K562 (cell line): Measurements from ENCODE around the gene KRTAP5-7. TPM values are rescaled to one million over a fixed set of nuclear protein-coding genes. Genes with fewer than 3 reads are reported as not detected.

Experiments
- ATAC-seq: fragments of 200-7000 bp; cut with Tn5 transposase; 3 replicates; pipeline ENCODE4 v1.9.1; 2020; ENCODE audit warnings: moderate library complexity
- BruUV-seq: library from RNA; stranded (reverse); fragments of 400-500 nt; replicated peaks from 2 replicates; lab custom pipeline; 2021; lab: Mats Ljungman, UMichigan
- CTCF ChIA-PET: fragments of 300-600 bp; formaldehyde crosslinking; extraction: SDS; loops from one replicate; lab custom pipeline; 2021; ENCODE audit warnings: low intra/inter-chr PET ratio; lab: Yijun Ruan, JAX
- POLR2A ChIA-PET: fragments of 300-600, 350-650 bp; sonication (Branson Sonifier 250); formaldehyde crosslinking; extraction: SDS; loops from one replicate; lab custom pipeline; 2021; ENCODE audit warnings: antibody characterized with exemption, inconsistent platforms; lab: Yijun Ruan, JAX
- DNase-seq, 4 experiments: peaks; one replicate each; pipeline versions ENCODE4 v3.0.0 to v3.0.0-alpha.2; 2011 to 2018; ENCODE audit warnings: low spot score in 3 of 4, mixed read lengths in 3 of 4; ENCODE audit errors: extremely low read depth in 1 of 4
- FAIRE-seq: peaks from 2 replicates; lab custom pipeline; 2011; peaks lifted over from hg19 to GRCh38; lab: Jason Lieb, UNC
- H2AFZ ChIP-seq: 2 replicates; pipeline ENCODE4 v1.6.0; 2011; ENCODE audit warnings: low read depth, low read length, control low read depth, inconsistent platforms
- H3K27ac ChIP-seq: fragments of 200-600 bp; 3 replicates; pipeline ENCODE4 v1.8.0; 2011; ENCODE audit warnings: low read depth, mild to moderate bottlenecking, control low read depth, inconsistent platforms, low read length, moderate library complexity, mixed read lengths; ENCODE audit errors: extremely low read depth
- H3K27me3 ChIP-seq, 2 experiments: fragments of 300-600 bp in 1 of 2; 2 replicates in 1 of 2; 3 replicates in 1 of 2; pipeline versions ENCODE4 v1.6.0 to v1.8.0; 2011; ENCODE audit warnings: inconsistent platforms in 2 of 2, low read length in 2 of 2, mild to moderate bottlenecking in 1 of 2, mixed read lengths in 1 of 2, moderate library complexity in 1 of 2; ENCODE audit not compliant: control insufficient read depth in 2 of 2, insufficient read depth in 2 of 2
- H3K36me3 ChIP-seq: fragments of 300-600 bp; 3 replicates; pipeline ENCODE4 v1.8.0; 2011; ENCODE audit warnings: mild to moderate bottlenecking, low read length, inconsistent platforms; ENCODE audit not compliant: control insufficient read depth, insufficient read depth
- H3K4me1 ChIP-seq, 2 experiments: fragments of 200-600 bp in 1 of 2; replicated peaks in 1 of 2; 2 replicates in 1 of 2; 3 replicates in 1 of 2; pipeline versions ENCODE4 v1.5.1 to v1.8.0; 2011; ENCODE audit warnings: inconsistent platforms in 2 of 2, low read length in 2 of 2, mild to moderate bottlenecking in 1 of 2, mixed read lengths in 1 of 2, moderate library complexity in 1 of 2; ENCODE audit not compliant: control insufficient read depth in 2 of 2, insufficient read depth in 2 of 2
- H3K4me2 ChIP-seq: 2 replicates; pipeline ENCODE4 v1.6.1; 2011; ENCODE audit warnings: low read length, control low read depth, inconsistent platforms, mixed read lengths; ENCODE audit not compliant: insufficient read depth
- H3K4me3 ChIP-seq: fragments of 200-600 bp; sonication (generic), shearing (Covaris generic); 2 replicates; pipeline ENCODE4 v1.5.1; 2016; ENCODE audit warnings: control low read depth, inconsistent platforms
- H3K79me2 ChIP-seq: fragments of 200-600 bp; 3 replicates; pipeline ENCODE4 v1.8.0; 2011; ENCODE audit warnings: low read length, inconsistent platforms; ENCODE audit not compliant: control insufficient read depth, insufficient read depth
- H3K9ac ChIP-seq, 2 experiments: 2 replicates each; pipeline versions ENCODE4 v1.6.0 to v1.6.1; 2011; ENCODE audit warnings: low read depth in 2 of 2, low read length in 2 of 2, control low read depth in 1 of 2, inconsistent platforms in 1 of 2, mild to moderate bottlenecking in 1 of 2, mixed read lengths in 1 of 2; ENCODE audit not compliant: insufficient read depth in 1 of 2
- H3K9me1 ChIP-seq: one replicate; pipeline ENCODE4 v1.6.0; 2011; ENCODE audit warnings: inconsistent platforms, mild to moderate bottlenecking, low read length, moderate library complexity; ENCODE audit not compliant: control insufficient read depth, insufficient read depth
- H3K9me3 ChIP-seq: replicated peaks from 2 replicates; pipeline ENCODE4 v1.5.1; 2011; ENCODE audit warnings: low read depth, low read length, inconsistent platforms; ENCODE audit not compliant: control insufficient read depth, insufficient read depth
- H4K20me1 ChIP-seq: replicated peaks from 2 replicates; pipeline ENCODE4 v1.6.1; 2011; ENCODE audit warnings: low read length, inconsistent platforms, mixed read lengths; ENCODE audit not compliant: control insufficient read depth, insufficient read depth
- CXXC5 ChIP-seq: fragments of 250-450 bp; sonication (Bioruptor Pico); IDR thresholded peaks from 2 replicates; pipeline ENCODE4 v1.8.0; 2022; ENCODE audit warnings: inconsistent platforms, mild to moderate bottlenecking, moderate library complexity
- ETV5 ChIP-seq: sonication (generic); formaldehyde crosslinking; IDR thresholded peaks from 2 replicates; pipeline ENCODE4 v1.4.0; 2020; ENCODE audit warnings: low read depth, mild to moderate bottlenecking, missing genetic modification reagents
- HNRNPLL ChIP-seq: fragments of 200-400 bp; formaldehyde crosslinking; IDR thresholded peaks from 2 replicates; pipeline ENCODE4 v1.6.1; 2017; ENCODE audit warnings: low read length, low read depth, mild to moderate bottlenecking; ENCODE audit not compliant: poor library complexity, severe bottlenecking
- MXI1 ChIP-seq: IDR thresholded peaks from 2 replicates; pipeline ENCODE4 v1.6.1; 2011; ENCODE audit warnings: low read depth, mild to moderate bottlenecking, improper control_type of control experiment, low read length
- PML ChIP-seq: IDR thresholded peaks from 2 replicates; pipeline ENCODE4 v1.6.1; 2012; ENCODE audit warnings: low read length, inconsistent platforms
- TAF1 ChIP-seq: IDR thresholded peaks from 2 replicates; pipeline ENCODE4 v1.6.1; 2011; ENCODE audit warnings: mild to moderate bottlenecking, low read length, moderate library complexity; ENCODE audit not compliant: insufficient read depth, control insufficient read depth, severe bottlenecking; ENCODE audit errors: extremely low read depth
- XRCC3 ChIP-seq: fragments of 450-650 bp; IDR thresholded peaks from 2 replicates; pipeline ENCODE4 v1.6.1; 2017; ENCODE audit warnings: mild to moderate bottlenecking, moderate library complexity
- ZNF165 ChIP-seq: fragments of 250-450 bp; sonication (Bioruptor Pico); IDR thresholded peaks from 2 replicates; pipeline ENCODE4 v1.4.0; 2020; ENCODE audit warnings: borderline replicate concordance
- ZNF77 ChIP-seq: fragments of 250-450 bp; sonication (Bioruptor Pico); IDR thresholded peaks from 2 replicates; pipeline ENCODE4 v1.5.0; 2020
- WGBS: fragments of 100-300 bp; shearing (Covaris generic); methylation state at CpG from one replicate; pipeline ENCODE4 v1.1.6; 2016; ENCODE audit warnings: low coverage, mixed read lengths; ENCODE audit not compliant: insufficient coverage; ENCODE audit errors: missing lambda C conversion rate; 5-methylcytosine and 5-hydroxymethylcytosine counted together
- in situ Hi-C: fragments of 300-500 bp; cut with MboI; formaldehyde crosslinking; loops from 4 replicates; pipeline ENCODE4 v1.15.0; 2018; ENCODE audit warnings: inconsistent platforms, mixed read lengths
- intact Hi-C: fragments of 100-400 bp; cut with micrococcal nuclease; formaldehyde crosslinking; loops from 2 replicates; pipeline ENCODE4 v1.14.2; 2022
- polyA plus RNA-seq, 8 experiments: library from polyadenylated mRNA; depleted of rRNA in 4 of 8; stranded (reverse) in 5 of 8; unstranded in 3 of 8; fragments of >200 nt; fragmentation: Nextera tagmentation in 2 of 8; fragmentation: Illumina TruSeq in 1 of 8; extraction: Ambion mirVana in 2 of 8; extraction: Trizol in 1 of 8; gene quantifications; 2 replicates each; pipeline versions ENCODE4 v1.2.1 to v1.2.3, GENCODE V29; 2011 to 2014; ENCODE audit warnings: inconsistent platforms in 1 of 8, missing spikeins in 1 of 8
- total RNA-seq, 7 experiments: library from RNA; depleted of rRNA in 6 of 7; stranded (reverse); fragments of >200 nt in 6 of 7; fragmentation: Illumina TruSeq in 2 of 7; extraction: Trizol in 2 of 7; gene quantifications; 2 replicates each; pipeline versions ENCODE4 v1.2.1 to v1.2.3, GENCODE V29; 2011 to 2021; ENCODE audit warnings: low replicate concordance in 1 of 7
- TF ChIP-seq, protein P1 (sequence below): sonication (generic); formaldehyde crosslinking; IDR thresholded peaks from 2 replicates; pipeline ENCODE4 v1.8.0; 2023; ENCODE audit warnings: mild to moderate bottlenecking, missing genetic modification reagents
- TF ChIP-seq, protein P2 (sequence below): sonication (generic); formaldehyde crosslinking; IDR thresholded peaks from 2 replicates; pipeline ENCODE4 v1.8.0; 2023; ENCODE audit warnings: missing genetic modification reagents, mild to moderate bottlenecking, borderline replicate concordance
- TF ChIP-seq, protein P3 (sequence below): fragments of 200-800 bp; sonication (Bioruptor generic); IDR thresholded peaks from 2 replicates; pipeline ENCODE4 v1.6.1; 2017; ENCODE audit warnings: missing genetic modification characterization, missing compliant biosample characterization

KRTAP5-7 gene
- total and polyA plus RNA-seq, 9 of the 15 experiments (the other 6 are each of a cell fraction or from before 2014, with no cell fraction given): not detected

DNA sequence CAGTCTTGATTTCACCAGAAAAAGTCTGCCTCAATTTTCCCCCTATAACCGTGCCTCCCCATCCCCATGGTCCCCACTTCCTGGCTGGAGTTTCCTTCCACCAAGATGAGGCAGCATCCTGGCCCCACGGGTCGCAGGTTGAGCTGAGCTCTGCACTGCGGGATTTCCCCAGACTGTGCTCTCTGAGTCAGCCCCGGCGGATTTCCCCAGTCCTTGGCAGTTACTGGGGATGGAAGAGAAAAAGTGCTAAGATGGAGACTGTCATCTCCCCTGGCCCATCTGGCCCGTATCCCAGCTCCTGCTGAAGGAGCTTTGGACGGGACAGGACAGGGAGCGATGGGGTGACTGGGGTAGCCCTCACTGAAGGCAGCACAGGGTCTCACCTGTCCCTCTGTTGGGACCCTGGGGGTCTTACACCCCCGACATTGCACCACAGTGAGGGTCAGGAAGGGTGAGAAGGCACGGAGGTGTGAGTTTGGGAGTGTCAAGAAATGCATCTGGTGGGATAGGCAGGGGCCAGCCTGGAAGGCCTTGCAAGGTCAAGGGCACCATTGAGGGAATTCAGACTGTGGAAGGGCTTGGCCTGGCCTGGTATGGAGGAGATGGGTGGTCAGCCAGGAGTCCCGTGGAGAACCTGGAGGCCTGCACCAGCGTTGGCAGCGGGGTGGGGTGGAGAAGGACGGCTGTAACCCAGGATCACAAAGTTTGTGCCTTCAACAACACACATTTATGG, 37.6 kb upstream of the KRTAP5-7 start:
- DNase-seq: no peak
- in situ Hi-C loops (no loop called here), intact Hi-C loops (no loop called here)
- ChIA-PET CTCF (no interaction called here), POLR2A (no interaction called here)
- Histone ChIP-seq H4K20me1 (no peaks in the 10 kb centered on the region), H3K9ac (peak overlapping the region in 1 of 2 experiments; percentile 35; a peak in 1 of 4 replicates), H3K4me1 (peaks cover 6 to 17% of the 10 kb centered on the region in 2 experiments; a peak in 4 of 5 replicates), H3K27me3 (no peaks in the 10 kb centered on the region), H3K36me3 (peaks cover 43% of the 10 kb centered on the region; the same call in 1 of the 3 replicates), H3K4me3 (no peak overlapping the region), H3K4me2 (no peak overlapping the region), H2AFZ (no peak overlapping the region), H3K9me3 (no peaks in the 10 kb centered on the region), H3K9me1 (no peaks in the 10 kb centered on the region), H3K79me2 (no peaks in the 10 kb centered on the region), H3K27ac (no peak overlapping the region)
- BruUV-seq: no TSS peak
- no peak for ATAC-seq
- WGBS: 80% methylated on average over 15 of the region's 15 CpGs
- no peak for FAIRE-seq
- TF ChIP-seq CXXC5 (CRISPR knock-in tag): no peak
- no peak for TF ChIP-seq ETV5 (CRISPR knock-in tag)
- no peak for TF ChIP-seq PML
- no peak for TF ChIP-seq ZNF165
- TF ChIP-seq MXI1: no peak
- TF ChIP-seq, protein P1, sequence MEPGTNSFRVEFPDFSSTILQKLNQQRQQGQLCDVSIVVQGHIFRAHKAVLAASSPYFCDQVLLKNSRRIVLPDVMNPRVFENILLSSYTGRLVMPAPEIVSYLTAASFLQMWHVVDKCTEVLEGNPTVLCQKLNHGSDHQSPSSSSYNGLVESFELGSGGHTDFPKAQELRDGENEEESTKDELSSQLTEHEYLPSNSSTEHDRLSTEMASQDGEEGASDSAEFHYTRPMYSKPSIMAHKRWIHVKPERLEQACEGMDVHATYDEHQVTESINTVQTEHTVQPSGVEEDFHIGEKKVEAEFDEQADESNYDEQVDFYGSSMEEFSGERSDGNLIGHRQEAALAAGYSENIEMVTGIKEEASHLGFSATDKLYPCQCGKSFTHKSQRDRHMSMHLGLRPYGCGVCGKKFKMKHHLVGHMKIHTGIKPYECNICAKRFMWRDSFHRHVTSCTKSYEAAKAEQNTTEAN (CRISPR knock-in tag): no peak
- no peak for TF ChIP-seq ZNF77
- TF ChIP-seq HNRNPLL: no peak
- TF ChIP-seq, protein P2, sequence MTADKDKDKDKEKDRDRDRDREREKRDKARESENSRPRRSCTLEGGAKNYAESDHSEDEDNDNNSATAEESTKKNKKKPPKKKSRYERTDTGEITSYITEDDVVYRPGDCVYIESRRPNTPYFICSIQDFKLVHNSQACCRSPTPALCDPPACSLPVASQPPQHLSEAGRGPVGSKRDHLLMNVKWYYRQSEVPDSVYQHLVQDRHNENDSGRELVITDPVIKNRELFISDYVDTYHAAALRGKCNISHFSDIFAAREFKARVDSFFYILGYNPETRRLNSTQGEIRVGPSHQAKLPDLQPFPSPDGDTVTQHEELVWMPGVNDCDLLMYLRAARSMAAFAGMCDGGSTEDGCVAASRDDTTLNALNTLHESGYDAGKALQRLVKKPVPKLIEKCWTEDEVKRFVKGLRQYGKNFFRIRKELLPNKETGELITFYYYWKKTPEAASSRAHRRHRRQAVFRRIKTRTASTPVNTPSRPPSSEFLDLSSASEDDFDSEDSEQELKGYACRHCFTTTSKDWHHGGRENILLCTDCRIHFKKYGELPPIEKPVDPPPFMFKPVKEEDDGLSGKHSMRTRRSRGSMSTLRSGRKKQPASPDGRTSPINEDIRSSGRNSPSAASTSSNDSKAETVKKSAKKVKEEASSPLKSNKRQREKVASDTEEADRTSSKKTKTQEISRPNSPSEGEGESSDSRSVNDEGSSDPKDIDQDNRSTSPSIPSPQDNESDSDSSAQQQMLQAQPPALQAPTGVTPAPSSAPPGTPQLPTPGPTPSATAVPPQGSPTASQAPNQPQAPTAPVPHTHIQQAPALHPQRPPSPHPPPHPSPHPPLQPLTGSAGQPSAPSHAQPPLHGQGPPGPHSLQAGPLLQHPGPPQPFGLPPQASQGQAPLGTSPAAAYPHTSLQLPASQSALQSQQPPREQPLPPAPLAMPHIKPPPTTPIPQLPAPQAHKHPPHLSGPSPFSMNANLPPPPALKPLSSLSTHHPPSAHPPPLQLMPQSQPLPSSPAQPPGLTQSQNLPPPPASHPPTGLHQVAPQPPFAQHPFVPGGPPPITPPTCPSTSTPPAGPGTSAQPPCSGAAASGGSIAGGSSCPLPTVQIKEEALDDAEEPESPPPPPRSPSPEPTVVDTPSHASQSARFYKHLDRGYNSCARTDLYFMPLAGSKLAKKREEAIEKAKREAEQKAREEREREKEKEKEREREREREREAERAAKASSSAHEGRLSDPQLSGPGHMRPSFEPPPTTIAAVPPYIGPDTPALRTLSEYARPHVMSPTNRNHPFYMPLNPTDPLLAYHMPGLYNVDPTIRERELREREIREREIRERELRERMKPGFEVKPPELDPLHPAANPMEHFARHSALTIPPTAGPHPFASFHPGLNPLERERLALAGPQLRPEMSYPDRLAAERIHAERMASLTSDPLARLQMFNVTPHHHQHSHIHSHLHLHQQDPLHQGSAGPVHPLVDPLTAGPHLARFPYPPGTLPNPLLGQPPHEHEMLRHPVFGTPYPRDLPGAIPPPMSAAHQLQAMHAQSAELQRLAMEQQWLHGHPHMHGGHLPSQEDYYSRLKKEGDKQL (CRISPR knock-in tag): no peak
- no peak for TF ChIP-seq TAF1
- TF ChIP-seq, protein P3, sequence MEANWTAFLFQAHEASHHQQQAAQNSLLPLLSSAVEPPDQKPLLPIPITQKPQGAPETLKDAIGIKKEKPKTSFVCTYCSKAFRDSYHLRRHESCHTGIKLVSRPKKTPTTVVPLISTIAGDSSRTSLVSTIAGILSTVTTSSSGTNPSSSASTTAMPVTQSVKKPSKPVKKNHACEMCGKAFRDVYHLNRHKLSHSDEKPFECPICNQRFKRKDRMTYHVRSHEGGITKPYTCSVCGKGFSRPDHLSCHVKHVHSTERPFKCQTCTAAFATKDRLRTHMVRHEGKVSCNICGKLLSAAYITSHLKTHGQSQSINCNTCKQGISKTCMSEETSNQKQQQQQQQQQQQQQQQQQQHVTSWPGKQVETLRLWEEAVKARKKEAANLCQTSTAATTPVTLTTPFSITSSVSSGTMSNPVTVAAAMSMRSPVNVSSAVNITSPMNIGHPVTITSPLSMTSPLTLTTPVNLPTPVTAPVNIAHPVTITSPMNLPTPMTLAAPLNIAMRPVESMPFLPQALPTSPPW (CRISPR knock-in tag): no peak
- no peak for TF ChIP-seq XRCC3
